Neural cell (in vitro differentiated cells): ENCODE measurements around the gene CLEC3B. TPM values are rescaled to one million over a fixed set of nuclear protein-coding genes. Genes with fewer than 3 reads are reported as not detected.

ENCODE experiments used
- H2AFZ ChIP-seq: fragments of 200-600, 300-800 bp; sonication (generic), shearing (Covaris generic); 2 replicates; pipeline ENCODE4 v1.6.0; 2014; ENCODE audit warnings: low read depth, mild to moderate bottlenecking, antibody characterized with exemption, low read length, moderate library complexity
- H3F3A ChIP-seq: fragments of 200-600 bp; shearing (Covaris generic); 2 replicates; pipeline ENCODE4 v1.6.1; 2016; ENCODE audit warnings: mild to moderate bottlenecking, moderate library complexity, mixed read lengths, antibody characterized with exemption, low read length; ENCODE audit not compliant: insufficient read depth, poor library complexity, severe bottlenecking
- H3K27ac ChIP-seq: fragments of 200-600, 300-800 bp; sonication (generic), shearing (Covaris generic); 2 replicates; pipeline ENCODE4 v1.5.1; 2014; ENCODE audit warnings: mild to moderate bottlenecking, low read length, moderate library complexity
- H3K27me3 ChIP-seq: fragments of 300-800, 200-600 bp; sonication (generic), shearing (Covaris generic); 2 replicates; pipeline ENCODE4 v1.6.0; 2014; ENCODE audit warnings: mild to moderate bottlenecking, low read depth, low read length, moderate library complexity; ENCODE audit not compliant: insufficient read depth
- H3K36me3 ChIP-seq: fragments of 300-800, 200-600 bp; sonication (generic), shearing (Covaris generic); 2 replicates; pipeline ENCODE4 v1.5.1; 2014; ENCODE audit warnings: mild to moderate bottlenecking, antibody characterized with exemption, low read length, moderate library complexity; ENCODE audit not compliant: insufficient read depth
- H3K4me2 ChIP-seq: fragments of 300-800, 200-600 bp; sonication (generic), shearing (Covaris generic); 2 replicates; pipeline ENCODE4 v1.6.0; 2014; ENCODE audit warnings: mild to moderate bottlenecking, low read length
- H3K4me3 ChIP-seq: fragments of 300-800, 200-600 bp; sonication (generic), shearing (Covaris generic); 2 replicates; pipeline ENCODE4 v1.5.1; 2014; ENCODE audit warnings: mild to moderate bottlenecking, low read length, moderate library complexity
- H3K79me2 ChIP-seq: fragments of 200-600 bp; shearing (Covaris generic); replicated peaks from 2 replicates; pipeline ENCODE4 v1.6.0; 2014; ENCODE audit warnings: mild to moderate bottlenecking, low read length, moderate library complexity; ENCODE audit not compliant: insufficient read depth
- H3K9ac ChIP-seq: fragments of 300-800, 200-600 bp; sonication (generic), shearing (Covaris generic); 2 replicates; pipeline ENCODE4 v1.6.1; 2016; ENCODE audit warnings: mild to moderate bottlenecking, low read length, mixed read lengths
- H3K9me2 ChIP-seq: fragments of 200-600 bp; shearing (Covaris generic); 2 replicates; pipeline ENCODE4 v1.6.1; 2016; ENCODE audit warnings: mild to moderate bottlenecking, low read length, mixed read lengths; ENCODE audit not compliant: insufficient read depth
- H3K9me3 ChIP-seq: fragments of 200-600, 300-800 bp; sonication (generic), shearing (Covaris generic); 2 replicates; pipeline ENCODE4 v1.6.1; 2016; ENCODE audit warnings: mild to moderate bottlenecking, mixed run types, low read length, moderate library complexity, mixed read lengths
- H4K20me1 ChIP-seq: fragments of 200-600 bp; shearing (Covaris generic); 2 replicates; pipeline ENCODE4 v1.6.1; 2016; ENCODE audit warnings: mild to moderate bottlenecking, mixed run types; ENCODE audit not compliant: insufficient read depth
- EP300 ChIP-seq: fragments of 450-650 bp; conservative IDR thresholded peaks from 2 replicates; pipeline ENCODE4 v1.6.1; 2014; ENCODE audit warnings: antibody characterized with exemption, mild to moderate bottlenecking, moderate library complexity; ENCODE audit not compliant: poor library complexity, severe bottlenecking
- EZH2 ChIP-seq: fragments of 200-600, 300-800 bp; shearing (Covaris generic), sonication (generic); IDR thresholded peaks from 2 replicates; pipeline ENCODE4 v1.6.1; 2014; ENCODE audit warnings: antibody characterized with exemption, low read length, borderline replicate concordance, mild to moderate bottlenecking; ENCODE audit not compliant: insufficient read depth, poor library complexity, severe bottlenecking
- MXI1 ChIP-seq: fragments of 450-650 bp; conservative IDR thresholded peaks from 2 replicates; pipeline ENCODE4 v1.6.1; 2014; ENCODE audit warnings: antibody characterized with exemption, mild to moderate bottlenecking; ENCODE audit not compliant: poor library complexity, severe bottlenecking
- POLR2AphosphoS5 ChIP-seq: IDR thresholded peaks from 2 replicates; pipeline ENCODE4 v1.6.1; 2012
- RAD21 ChIP-seq: fragments of 450-650 bp; conservative IDR thresholded peaks from 2 replicates; pipeline ENCODE4 v1.6.1; 2014; ENCODE audit warnings: antibody characterized with exemption, mild to moderate bottlenecking, moderate library complexity
- SMC3 ChIP-seq: fragments of 450-650 bp; conservative IDR thresholded peaks from 2 replicates; pipeline ENCODE4 v1.6.1; 2014; ENCODE audit warnings: antibody characterized with exemption, mild to moderate bottlenecking, moderate library complexity; ENCODE audit not compliant: poor library complexity
- TAF1 ChIP-seq: IDR thresholded peaks from 2 replicates; pipeline ENCODE4 v1.6.1; 2012; ENCODE audit warnings: low read depth
- polyA plus RNA-seq: library from polyadenylated mRNA; depleted of rRNA; stranded (reverse); fragments of >200 nt; gene quantifications from 2 replicates; pipeline ENCODE4 v1.2.3, GENCODE V29; 2014
- TF ChIP-seq, protein P1 (sequence below): fragments of 450-650 bp; IDR thresholded peaks from 2 replicates; pipeline ENCODE4 v1.5.1; 2014; ENCODE audit warnings: antibody characterized with exemption, mild to moderate bottlenecking, moderate library complexity; ENCODE audit not compliant: poor library complexity, severe bottlenecking
- TF ChIP-seq, protein P2 (sequence below): IDR thresholded peaks from 2 replicates; pipeline ENCODE4 v1.6.1; 2012; ENCODE audit warnings: borderline replicate concordance

CLEC3B gene
- polyA plus RNA-seq, 1 donor from 2014 or later, result 2.6 TPM

DNA sequence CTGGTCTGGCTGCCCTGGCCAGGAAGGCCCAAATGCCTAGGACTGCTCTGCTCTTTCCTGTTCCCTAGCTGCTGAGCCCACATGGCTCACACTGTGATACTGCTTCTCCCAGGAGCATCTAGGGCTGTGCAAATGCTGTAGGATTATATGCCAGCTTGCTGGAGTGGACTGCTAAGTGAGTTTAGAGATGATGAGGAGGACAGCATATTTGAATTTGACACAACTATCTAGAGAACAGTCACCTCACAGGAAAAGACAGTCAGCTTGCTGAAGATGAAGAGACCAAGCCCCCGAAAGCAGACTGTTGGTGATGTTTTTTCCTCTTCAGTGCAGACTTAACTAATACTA, 39.2 kb downstream of the CLEC3B start:
- no peak overlapping the region for H3K9ac ChIP-seq
- H3K79me2 ChIP-seq, result no peaks in the 10 kb centered on the region
- no peaks in the 10 kb centered on the region for H3F3A ChIP-seq
- H3K27me3 ChIP-seq, result no peaks in the 10 kb centered on the region
- H3K4me2 ChIP-seq, result no peak overlapping the region
- H2AFZ ChIP-seq, result no peak overlapping the region
- no peaks in the 10 kb centered on the region for H4K20me1 ChIP-seq
- no peaks in the 10 kb centered on the region for H3K36me3 ChIP-seq
- no peaks in the 10 kb centered on the region for H3K9me2 ChIP-seq
- no peak overlapping the region for H3K4me3 ChIP-seq
- no peak overlapping the region for H3K27ac ChIP-seq
- no peaks in the 10 kb centered on the region for H3K9me3 ChIP-seq
- no peak for TF ChIP-seq EZH2
- TF ChIP-seq TAF1, result no peak
- no peak for TF ChIP-seq MXI1
- TF ChIP-seq POLR2AphosphoS5, result no peak
- TF ChIP-seq, protein P1, sequence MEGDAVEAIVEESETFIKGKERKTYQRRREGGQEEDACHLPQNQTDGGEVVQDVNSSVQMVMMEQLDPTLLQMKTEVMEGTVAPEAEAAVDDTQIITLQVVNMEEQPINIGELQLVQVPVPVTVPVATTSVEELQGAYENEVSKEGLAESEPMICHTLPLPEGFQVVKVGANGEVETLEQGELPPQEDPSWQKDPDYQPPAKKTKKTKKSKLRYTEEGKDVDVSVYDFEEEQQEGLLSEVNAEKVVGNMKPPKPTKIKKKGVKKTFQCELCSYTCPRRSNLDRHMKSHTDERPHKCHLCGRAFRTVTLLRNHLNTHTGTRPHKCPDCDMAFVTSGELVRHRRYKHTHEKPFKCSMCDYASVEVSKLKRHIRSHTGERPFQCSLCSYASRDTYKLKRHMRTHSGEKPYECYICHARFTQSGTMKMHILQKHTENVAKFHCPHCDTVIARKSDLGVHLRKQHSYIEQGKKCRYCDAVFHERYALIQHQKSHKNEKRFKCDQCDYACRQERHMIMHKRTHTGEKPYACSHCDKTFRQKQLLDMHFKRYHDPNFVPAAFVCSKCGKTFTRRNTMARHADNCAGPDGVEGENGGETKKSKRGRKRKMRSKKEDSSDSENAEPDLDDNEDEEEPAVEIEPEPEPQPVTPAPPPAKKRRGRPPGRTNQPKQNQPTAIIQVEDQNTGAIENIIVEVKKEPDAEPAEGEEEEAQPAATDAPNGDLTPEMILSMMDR, result no peak
- TF ChIP-seq, protein P2, sequence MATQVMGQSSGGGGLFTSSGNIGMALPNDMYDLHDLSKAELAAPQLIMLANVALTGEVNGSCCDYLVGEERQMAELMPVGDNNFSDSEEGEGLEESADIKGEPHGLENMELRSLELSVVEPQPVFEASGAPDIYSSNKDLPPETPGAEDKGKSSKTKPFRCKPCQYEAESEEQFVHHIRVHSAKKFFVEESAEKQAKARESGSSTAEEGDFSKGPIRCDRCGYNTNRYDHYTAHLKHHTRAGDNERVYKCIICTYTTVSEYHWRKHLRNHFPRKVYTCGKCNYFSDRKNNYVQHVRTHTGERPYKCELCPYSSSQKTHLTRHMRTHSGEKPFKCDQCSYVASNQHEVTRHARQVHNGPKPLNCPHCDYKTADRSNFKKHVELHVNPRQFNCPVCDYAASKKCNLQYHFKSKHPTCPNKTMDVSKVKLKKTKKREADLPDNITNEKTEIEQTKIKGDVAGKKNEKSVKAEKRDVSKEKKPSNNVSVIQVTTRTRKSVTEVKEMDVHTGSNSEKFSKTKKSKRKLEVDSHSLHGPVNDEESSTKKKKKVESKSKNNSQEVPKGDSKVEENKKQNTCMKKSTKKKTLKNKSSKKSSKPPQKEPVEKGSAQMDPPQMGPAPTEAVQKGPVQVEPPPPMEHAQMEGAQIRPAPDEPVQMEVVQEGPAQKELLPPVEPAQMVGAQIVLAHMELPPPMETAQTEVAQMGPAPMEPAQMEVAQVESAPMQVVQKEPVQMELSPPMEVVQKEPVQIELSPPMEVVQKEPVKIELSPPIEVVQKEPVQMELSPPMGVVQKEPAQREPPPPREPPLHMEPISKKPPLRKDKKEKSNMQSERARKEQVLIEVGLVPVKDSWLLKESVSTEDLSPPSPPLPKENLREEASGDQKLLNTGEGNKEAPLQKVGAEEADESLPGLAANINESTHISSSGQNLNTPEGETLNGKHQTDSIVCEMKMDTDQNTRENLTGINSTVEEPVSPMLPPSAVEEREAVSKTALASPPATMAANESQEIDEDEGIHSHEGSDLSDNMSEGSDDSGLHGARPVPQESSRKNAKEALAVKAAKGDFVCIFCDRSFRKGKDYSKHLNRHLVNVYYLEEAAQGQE, result no peak
- no peak for TF ChIP-seq EP300
- no peak for TF ChIP-seq SMC3
- TF ChIP-seq RAD21, result no peak

DNA sequence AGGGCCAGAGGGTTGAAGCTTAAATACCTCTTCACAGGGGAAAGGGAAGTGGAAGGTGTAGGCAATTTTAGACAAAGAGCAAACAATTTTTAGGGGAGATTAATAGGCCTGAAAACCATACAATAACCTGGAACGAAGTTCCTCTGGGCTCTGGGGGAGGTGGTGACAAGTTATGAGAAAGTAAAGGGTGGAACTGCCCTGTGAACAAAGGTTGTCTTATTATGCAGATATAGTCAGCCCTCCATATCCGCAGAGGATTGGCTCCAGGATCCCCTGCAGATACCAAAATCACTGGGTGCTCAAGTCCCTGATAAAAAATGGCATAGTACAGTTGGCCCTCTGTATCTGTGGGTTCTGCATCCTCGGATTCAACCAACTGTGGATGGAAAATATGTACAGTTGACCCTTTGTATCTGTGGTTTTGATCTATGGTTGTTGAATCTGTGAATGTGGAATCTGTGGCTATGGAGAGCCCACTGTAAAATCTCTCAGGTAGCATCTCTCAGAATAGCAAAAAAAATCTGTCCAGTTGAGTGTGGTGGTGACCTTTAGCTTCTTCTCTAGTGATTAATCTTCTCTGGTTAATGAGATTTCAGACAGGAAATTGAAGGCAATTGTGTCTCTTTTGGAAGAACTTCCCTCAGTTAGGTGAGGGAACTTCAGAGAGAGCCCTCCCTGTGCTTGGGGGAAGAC, 40.2 kb downstream of the CLEC3B start:
- Histone ChIP-seq H3K9me2 (no peaks in the 10 kb centered on the region), H3F3A (no peaks in the 10 kb centered on the region), H3K27me3 (no peaks in the 10 kb centered on the region), H4K20me1 (no peaks in the 10 kb centered on the region), H3K9me3 (no peaks in the 10 kb centered on the region), H3K4me2 (no peak overlapping the region), H3K27ac (no peak overlapping the region), H3K36me3 (no peaks in the 10 kb centered on the region), H3K79me2 (no peaks in the 10 kb centered on the region), H2AFZ (no peak overlapping the region), H3K4me3 (no peak overlapping the region), H3K9ac (no peak overlapping the region)
- TF ChIP-seq EP300, result no peak
- TF ChIP-seq, protein P1, result no peak
- TF ChIP-seq RAD21, result no peak
- no peak for TF ChIP-seq SMC3
- no peak for TF ChIP-seq MXI1
- no peak for TF ChIP-seq POLR2AphosphoS5
- TF ChIP-seq, protein P2, result no peak
- no peak for TF ChIP-seq EZH2
